Upper lobe of left lung (tissue), 6 donors: ENCODE data around the gene ZNF385D. TPM values are rescaled to one million over a fixed set of nuclear protein-coding genes. Genes with fewer than 3 reads are reported as not detected.

Experiments used
- ATAC-seq, 2 donors: fragments of 200-7000 bp; cut with Tn5 transposase; one replicate each; pipeline ENCODE4 v1.9.1; 2022; ENCODE audit warnings: mild to moderate bottlenecking in 2 of 2, moderate library complexity in 2 of 2; ENCODE audit not compliant: low FRiP score in 2 of 2
- DNase-seq, 2 donors: peaks; one replicate each; pipeline ENCODE4 v3.0.0-alpha.2; 2019 to 2020
- H3K27ac ChIP-seq, 4 donors: fragments of 200-600 bp; sonication (generic); one replicate each; pipeline ENCODE4 v1.5.1; 2016 to 2019
- H3K27me3 ChIP-seq, 4 donors: fragments of 200-600 bp; sonication (generic); one replicate each; pipeline ENCODE4 v1.5.1; 2017 to 2019
- H3K36me3 ChIP-seq, 4 donors: fragments of 200-600 bp; sonication (generic); one replicate each; pipeline ENCODE4 v1.5.1; 2016 to 2019
- H3K4me1 ChIP-seq, 4 donors: fragments of 200-600 bp; sonication (generic); one replicate each; pipeline ENCODE4 v1.5.1; 2018 to 2019
- H3K4me3 ChIP-seq, 4 donors: fragments of 200-600 bp; sonication (generic); one replicate each; pipeline ENCODE4 v1.5.1; 2017 to 2019; ENCODE audit warnings: mild to moderate bottlenecking in 2 of 4, moderate library complexity in 1 of 4
- H3K9me3 ChIP-seq, 4 donors: fragments of 200-600 bp; sonication (generic); one replicate each; pipeline ENCODE4 v1.5.1; 2018 to 2019
- CTCF ChIP-seq, 6 experiments: fragments of 450-650 bp in 4 of 6; fragments of 200-600 bp in 2 of 6; sonication (generic) in 2 of 6; IDR thresholded peaks; one replicate each; pipeline ENCODE4 v1.5.1; 2016 to 2019; ENCODE audit warnings: antibody characterized with exemption in 6 of 6
- EP300 ChIP-seq, 4 donors: sonication (generic); formaldehyde crosslinking; IDR thresholded peaks; one replicate each; pipeline ENCODE4 v1.5.1; 2017; ENCODE audit warnings: antibody characterized with exemption in 4 of 4, control low read depth in 2 of 4
- POLR2A ChIP-seq, 4 donors: fragments of 450-650 bp; IDR thresholded peaks; one replicate each; pipeline ENCODE4 v1.5.1; 2016 to 2017; ENCODE audit warnings: antibody characterized with exemption in 4 of 4, mild to moderate bottlenecking in 2 of 4
- POLR2AphosphoS5 ChIP-seq, 2 donors: sonication (generic); formaldehyde crosslinking; IDR thresholded peaks; one replicate each; pipeline ENCODE4 v1.5.1; 2017; ENCODE audit warnings: antibody characterized with exemption in 2 of 2
- WGBS, 2 donors: methylation state at CpG; one replicate each; pipeline ENCODE4 v1.1.5; 2017 to 2018; 5-methylcytosine and 5-hydroxymethylcytosine counted together
- total RNA-seq, 6 donors: library from RNA; depleted of rRNA in 4 of 6; stranded (reverse); fragments of >200 nt in 4 of 6; gene quantifications; one replicate each; pipeline versions ENCODE4 v1.1.0 to v1.2.1, GENCODE V29; 2016 to 2021
- donor health status: DM: no; HTN: no; CAD: no; lungs with moderate emphysema.
- donor health status: DM: no; HTN: yes; CAD: no; lungs with severe emphysema.

Gene ZNF385D
- total RNA-seq, 6 donors from 2014 or later, result 0.20 to 9.2 (median 0.76) TPM; not detected in 1

DNA sequence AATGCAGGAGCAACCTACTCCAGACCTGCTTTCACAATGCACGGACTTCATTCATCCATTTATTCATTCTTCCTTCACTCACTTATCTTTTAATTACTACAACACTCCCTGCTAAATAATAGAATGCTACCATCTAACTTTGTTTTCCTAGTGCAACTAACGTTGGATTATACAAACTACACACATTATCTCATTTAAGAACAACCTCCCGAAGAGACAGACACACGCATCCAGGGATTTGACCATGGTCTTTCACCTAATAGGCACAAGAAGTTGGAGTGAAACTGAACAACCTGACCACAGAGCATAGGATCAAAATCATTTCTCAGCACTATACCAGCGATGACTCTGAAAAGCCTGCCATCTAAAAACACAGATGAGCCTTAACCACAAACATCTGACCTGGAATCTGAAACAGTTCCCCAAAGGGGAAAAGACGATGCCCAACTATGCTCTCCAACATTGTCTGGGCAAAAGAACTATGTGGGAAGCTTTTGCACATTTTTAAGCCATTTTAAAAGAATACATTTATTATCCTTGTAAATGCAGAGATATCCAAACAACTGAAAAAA is 21.0 kb downstream of the ZNF385D start:
- no peak overlapping the region for H3K27ac ChIP-seq
- H3K27me3 ChIP-seq, result no peaks in the 10 kb centered on the region
- no peaks in the 10 kb centered on the region for H3K36me3 ChIP-seq
- WGBS, 2 donors, result 56 to 75% methylated on average over 6 of the region's 6 CpGs
- TF ChIP-seq EP300 (IDR thresholded peaks at IDR 0.05), result no peak
- TF ChIP-seq POLR2A (IDR thresholded peaks at IDR 0.05), result no peak
- TF ChIP-seq CTCF (IDR thresholded peaks at IDR 0.05), result no peak
- no peak for TF ChIP-seq POLR2AphosphoS5 (IDR thresholded peaks at IDR 0.05)
- H3K9me3 ChIP-seq, result no peaks in the 10 kb centered on the region
- DNase-seq (no peak), ATAC-seq (no peak)
- H3K4me3 ChIP-seq, result no peak overlapping the region
- no peaks in the 10 kb centered on the region for H3K4me1 ChIP-seq

DNA sequence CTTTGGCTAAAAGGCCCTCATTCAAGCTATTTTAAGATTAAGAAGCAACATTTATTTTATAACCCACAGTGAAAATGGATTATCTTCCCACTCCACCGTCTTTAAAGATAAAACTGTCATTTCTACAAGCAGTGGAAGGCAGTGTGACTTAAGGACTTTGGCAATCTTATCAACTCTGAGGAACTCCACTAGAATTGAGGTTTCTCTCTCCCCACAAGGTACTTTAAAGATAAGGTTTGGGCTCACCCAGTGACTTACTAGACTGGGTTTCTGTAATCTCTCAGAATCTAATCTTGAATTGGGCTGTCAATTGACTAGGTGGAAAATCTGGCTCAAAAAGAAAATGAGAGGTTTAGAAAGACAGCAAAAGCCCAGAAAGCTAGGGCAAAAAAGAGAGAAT is 21.7 kb downstream of the ZNF385D start:
- TF ChIP-seq POLR2A (IDR thresholded peaks at IDR 0.05) (no peak), POLR2AphosphoS5 (IDR thresholded peaks at IDR 0.05) (no peak)
- H3K27me3 ChIP-seq, result no peaks in the 10 kb centered on the region
- DNase-seq (no peak), ATAC-seq (no peak)
- no peaks in the 10 kb centered on the region for H3K36me3 ChIP-seq
- H3K4me1 ChIP-seq, result no peaks in the 10 kb centered on the region
- peaks cover 0 to 4% (median 0%) of the 10 kb centered on the region in 4 donors for H3K9me3 ChIP-seq
- H3K4me3 ChIP-seq, result no peak overlapping the region
- 14 to 34% methylated on average over 1 of the region's 1 CpG for WGBS, 2 donors
- no peak overlapping the region for H3K27ac ChIP-seq

GRCh38 chr3:21722768-21723167 is 28.2 kb downstream of the ZNF385D start:
- TF ChIP-seq POLR2AphosphoS5 (IDR thresholded peaks at IDR 0.05) (no peak), CTCF (IDR thresholded peaks at IDR 0.05) (no peak), EP300 (IDR thresholded peaks at IDR 0.05) (no peak), POLR2A (IDR thresholded peaks at IDR 0.05) (no peak)
- H3K4me1 ChIP-seq, result no peaks in the 10 kb centered on the region
- peaks cover 0 to 4% (median 0%) of the 10 kb centered on the region in 4 donors for H3K9me3 ChIP-seq
- H3K27me3 ChIP-seq, result no peaks in the 10 kb centered on the region
- ATAC-seq, result no peak
- no peak overlapping the region for H3K27ac ChIP-seq
- DNase-seq, result no peak
- no peaks in the 10 kb centered on the region for H3K36me3 ChIP-seq
- 76 to 84% methylated on average over 3 of the region's 3 CpGs for WGBS, 2 donors
- H3K4me3 ChIP-seq, result no peak overlapping the region

DNA sequence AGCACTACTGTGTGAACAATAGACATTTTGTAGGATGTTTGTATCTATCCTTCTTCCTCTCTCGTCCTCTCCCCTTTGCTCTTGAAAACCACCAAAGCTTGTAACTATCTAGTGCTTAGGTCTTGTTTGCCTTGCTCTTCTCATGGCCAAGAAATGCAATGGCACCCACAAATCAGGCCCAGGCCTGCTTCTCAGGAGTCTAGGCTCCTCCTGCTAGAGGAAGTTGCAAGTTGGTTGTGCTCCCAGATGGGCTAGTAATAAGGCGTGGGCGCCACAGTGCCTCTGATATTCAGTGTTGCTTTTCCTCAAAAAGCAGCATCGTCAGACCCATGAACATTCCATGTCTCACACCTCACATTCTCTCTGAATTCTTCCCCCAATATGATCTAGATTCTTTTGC is 28.7 kb downstream of the ZNF385D start:
- DNase-seq (no peak), ATAC-seq (no peak)
- H3K9me3 ChIP-seq, result peaks cover 0 to 4% (median 0%) of the 10 kb centered on the region in 4 donors
- H3K27me3 ChIP-seq, result no peaks in the 10 kb centered on the region
- no peak overlapping the region for H3K4me3 ChIP-seq
- H3K4me1 ChIP-seq, result no peaks in the 10 kb centered on the region
- WGBS, 2 donors, result 91 to 92% methylated on average over 4 of the region's 4 CpGs
- H3K27ac ChIP-seq, result no peak overlapping the region
- no peaks in the 10 kb centered on the region for H3K36me3 ChIP-seq
- no peak for TF ChIP-seq POLR2AphosphoS5 (IDR thresholded peaks at IDR 0.05)
- no peak for TF ChIP-seq CTCF (IDR thresholded peaks at IDR 0.05)
- no peak for TF ChIP-seq POLR2A (IDR thresholded peaks at IDR 0.05)
- no peak for TF ChIP-seq EP300 (IDR thresholded peaks at IDR 0.05)

- 83 to 84% methylated on average over 6 of the region's 6 CpGs for WGBS, 2 donors
- DNase-seq (no peak), ATAC-seq (no peak)
- Histone ChIP-seq H3K4me3 (no peak overlapping the region), H3K4me1 (no peaks in the 10 kb centered on the region), H3K9me3 (no peaks in the 10 kb centered on the region), H3K27me3 (no peaks in the 10 kb centered on the region), H3K36me3 (no peaks in the 10 kb centered on the region), H3K27ac (no peak overlapping the region)
- TF ChIP-seq EP300 (IDR thresholded peaks at IDR 0.05), result no peak
- no peak for TF ChIP-seq POLR2A (IDR thresholded peaks at IDR 0.05)
- TF ChIP-seq POLR2AphosphoS5 (IDR thresholded peaks at IDR 0.05), result no peak
- no peak for TF ChIP-seq CTCF (IDR thresholded peaks at IDR 0.05)
These were observed 31.9 kb downstream of the ZNF385D start for GRCh38 chr3:21718943-21719591.
